Prostate gland (tissue), 2 donors: ENCODE measurements around the gene FAM135A. TPM values are rescaled to one million over a fixed set of nuclear protein-coding genes. Genes with fewer than 3 reads are reported as not detected.
"Not testable (repeated sequence)": the region's sequence is repeated elsewhere in the genome, so short reads cannot be mapped to it uniquely, and the experiment has no call there.

Experiments
- DNase-seq: peaks from one replicate; pipeline ENCODE4 v3.0.0-alpha.2; 2019; ENCODE audit warnings: low spot score
- H3K27ac ChIP-seq, 2 donors: fragments of 200-600 bp; sonication (generic); 2 replicates each; pipeline ENCODE4 v1.5.1; 2017 to 2019
- H3K27me3 ChIP-seq: fragments of 200-600 bp; sonication (generic); replicated peaks from 2 replicates; pipeline ENCODE4 v1.5.1; 2019; ENCODE audit not compliant: insufficient read depth
- H3K36me3 ChIP-seq, 2 donors: fragments of 200-600 bp; sonication (generic); 1 replicate in 1 of 2; 2 replicates in 1 of 2; pipeline versions ENCODE4 v1.5.1 to v1.8.1; 2017 to 2019
- H3K4me1 ChIP-seq: fragments of 200-600 bp; sonication (generic); replicated peaks from 2 replicates; pipeline ENCODE4 v1.5.1; 2019
- H3K4me3 ChIP-seq, 2 donors: fragments of 200-600 bp; sonication (generic); 2 replicates each; pipeline ENCODE4 v1.5.1; 2017 to 2019
- H3K9me3 ChIP-seq: fragments of 200-600 bp; sonication (generic); 2 replicates; pipeline ENCODE4 v1.5.1; 2017
- CTCF ChIP-seq, 4 experiments: fragments of 200-600 bp in 2 of 4; fragments of 450-650 bp in 2 of 4; sonication (generic) in 2 of 4; IDR thresholded peaks; 1 replicate in 3 of 4; 2 replicates in 1 of 4; pipeline ENCODE4 v1.5.1; 2016 to 2019; ENCODE audit warnings: antibody characterized with exemption in 4 of 4, mild to moderate bottlenecking in 2 of 4, moderate library complexity in 2 of 4
- POLR2A ChIP-seq: fragments of 450-650 bp; IDR thresholded peaks from one replicate; pipeline ENCODE4 v1.6.1; 2016; ENCODE audit warnings: antibody characterized with exemption, mild to moderate bottlenecking
- POLR2AphosphoS5 ChIP-seq: sonication (generic); formaldehyde crosslinking; IDR thresholded peaks from one replicate; pipeline ENCODE4 v1.6.1; 2017; ENCODE audit warnings: antibody characterized with exemption
- WGBS: methylation state at CpG from one replicate; pipeline ENCODE4 v1.1.5; 2018; 5-methylcytosine and 5-hydroxymethylcytosine counted together
- intact Hi-C: fragments of 100-400 bp; cut with DNase I; formaldehyde crosslinking; loops from one replicate; pipeline ENCODE4 v1.14.2; 2022
- total RNA-seq, 2 donors: library from RNA; depleted of rRNA; stranded (reverse); fragments of >200 nt; gene quantifications; one replicate each; pipeline ENCODE4 v1.1.0, GENCODE V29; 2016

FAM135A gene
- total RNA-seq, 2 donors from 2014 or later: 66.3 to 117 TPM

DNA sequence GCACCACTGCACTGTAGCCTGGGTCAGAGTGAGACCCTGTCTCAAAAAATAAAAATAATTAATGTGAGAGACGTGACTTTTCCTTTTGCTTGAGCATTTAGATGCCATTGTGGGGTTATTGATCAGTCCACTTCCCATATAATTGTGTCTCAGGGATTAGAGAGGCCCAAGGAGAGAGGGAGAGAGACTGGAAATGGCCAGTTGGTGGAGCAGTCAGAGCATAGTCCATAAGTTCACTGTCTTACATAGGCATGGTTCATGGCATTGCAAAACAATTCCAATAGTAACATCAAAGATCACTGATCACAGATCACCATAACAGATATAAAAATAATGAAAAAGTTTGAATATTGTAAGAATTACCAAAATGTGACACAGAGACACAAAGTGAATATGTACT, 138.3 kb downstream of the FAM135A start:
- intact Hi-C loops: no loop called here
- H3K36me3 ChIP-seq: no peaks in the 10 kb centered on the region
- H3K4me3 ChIP-seq: no peak overlapping the region
- no peak overlapping the region for H3K27ac ChIP-seq
- H3K4me1 ChIP-seq: no peaks in the 10 kb centered on the region
- H3K27me3 ChIP-seq: no peaks in the 10 kb centered on the region
- no peak for DNase-seq
- no peaks in the 10 kb centered on the region for H3K9me3 ChIP-seq
- TF ChIP-seq POLR2AphosphoS5: no peak
- 95% methylated on average over 1 of the region's 1 CpG for WGBS

DNA sequence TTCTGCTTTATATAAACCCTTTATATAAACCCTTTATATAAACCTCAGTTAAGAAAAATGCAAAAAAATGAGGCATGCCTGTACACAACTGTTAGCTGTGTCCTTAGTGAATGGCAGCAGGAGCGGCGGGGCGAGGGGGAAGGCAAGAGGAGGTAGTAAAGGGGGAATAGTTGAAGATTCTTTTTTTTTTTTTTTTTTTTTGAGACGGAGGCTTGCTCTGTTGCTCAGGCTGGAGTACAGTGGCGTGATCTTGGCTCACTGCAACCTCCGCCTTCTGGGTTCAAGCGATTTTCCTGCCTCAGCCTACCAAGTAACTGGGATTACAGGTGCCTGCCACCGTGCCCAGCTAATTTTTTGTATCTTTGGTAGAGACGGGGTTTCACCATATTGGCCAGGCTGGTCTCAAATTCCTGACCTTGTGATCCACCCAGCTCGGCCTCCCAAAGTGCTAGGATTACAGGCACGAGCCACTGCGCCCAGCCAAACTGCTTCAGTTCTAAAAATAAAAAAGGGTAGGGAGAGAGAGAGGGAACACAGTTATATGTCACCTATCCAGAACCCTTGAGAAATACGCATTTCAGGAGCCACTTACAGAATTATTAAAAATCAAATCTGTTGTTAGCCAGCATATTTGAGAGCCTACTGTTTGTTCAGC, 139.1 kb downstream of the FAM135A start:
- intact Hi-C loops, H3K4me1 ChIP-seq, H3K27me3 ChIP-seq, H3K4me3 ChIP-seq, H3K9me3 ChIP-seq, H3K36me3 ChIP-seq, H3K27ac ChIP-seq, DNase-seq: not testable (repeated sequence)
- WGBS: 83% methylated on average over 13 of the region's 13 CpGs

GRCh38 chr6:70552974-70553373, 139.7 kb downstream of the FAM135A start:
- 79% methylated on average over 1 of the region's 1 CpG for WGBS
- Histone ChIP-seq H3K9me3 (no peaks in the 10 kb centered on the region), H3K4me3 (no peak overlapping the region), H3K4me1 (no peaks in the 10 kb centered on the region), H3K36me3 (no peaks in the 10 kb centered on the region), H3K27me3 (no peaks in the 10 kb centered on the region), H3K27ac (no peak overlapping the region)
- intact Hi-C loops: no loop called here
- TF ChIP-seq CTCF (IDR thresholded peaks at IDR 0.05): no peak
- TF ChIP-seq POLR2AphosphoS5: no peak
- TF ChIP-seq POLR2A: no peak
- no peak for DNase-seq

GRCh38 chr6:70557998-70558397, 144.7 kb downstream of the FAM135A start:
- H3K27ac ChIP-seq: no peak overlapping the region
- no peaks in the 10 kb centered on the region for H3K36me3 ChIP-seq
- no peak for DNase-seq
- 73% methylated on average over 1 of the region's 1 CpG for WGBS
- intact Hi-C loops: no loop called here
- no peaks in the 10 kb centered on the region for H3K27me3 ChIP-seq
- TF ChIP-seq POLR2AphosphoS5: no peak
- no peak for TF ChIP-seq POLR2A
- TF ChIP-seq CTCF (IDR thresholded peaks at IDR 0.05): no peak
- no peaks in the 10 kb centered on the region for H3K4me1 ChIP-seq
- H3K9me3 ChIP-seq: no peaks in the 10 kb centered on the region
- no peak overlapping the region for H3K4me3 ChIP-seq

DNA sequence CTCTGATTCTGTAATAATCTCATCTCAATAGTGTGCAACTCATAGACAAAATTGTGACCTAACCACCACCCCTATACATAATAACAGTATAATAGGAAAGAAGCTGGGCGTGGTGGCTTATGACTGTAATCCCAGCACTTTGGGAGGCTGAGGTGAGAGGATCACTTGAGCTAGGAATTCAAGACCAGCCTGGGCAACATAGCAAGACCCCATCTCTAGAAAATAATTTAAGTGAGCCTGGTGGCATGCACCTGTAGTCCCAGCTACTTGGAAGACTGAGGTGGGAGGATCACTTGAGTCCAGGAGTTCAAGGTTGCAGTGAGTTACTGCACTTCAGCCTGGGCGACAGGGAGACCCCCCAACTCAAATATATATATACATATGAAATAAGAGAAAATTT, 149.1 kb downstream of the FAM135A start:
- intact Hi-C loops: loop anchor here (10.0 kb wide), 2 partner anchors 102 to 148 kb away; partner anchors contain the start of genes FAM135A and SMAP1
- not testable (repeated sequence) for H3K36me3 ChIP-seq, H3K4me3 ChIP-seq, H3K9me3 ChIP-seq, H3K4me1 ChIP-seq, H3K27me3 ChIP-seq, H3K27ac ChIP-seq, DNase-seq
- 93% methylated on average over 2 of the region's 2 CpGs for WGBS

GRCh38 chr6:70563530-70563929, 150.2 kb downstream of the FAM135A start:
- intact Hi-C loops: loop anchor here (10.0 kb wide), 2 partner anchors 101 to 149 kb away; partner anchors contain the start of genes FAM135A and SMAP1
- WGBS: 77% methylated on average over 6 of the region's 6 CpGs

More at GRCh38 chr6:70563530-70563929, 150.2 kb downstream of the FAM135A start:
- H3K36me3 ChIP-seq: no peaks in the 10 kb centered on the region
- H3K4me1 ChIP-seq: no peaks in the 10 kb centered on the region
- TF ChIP-seq CTCF (IDR thresholded peaks at IDR 0.05): no peak
- no peak for TF ChIP-seq POLR2AphosphoS5
- no peak for TF ChIP-seq POLR2A
- no peak overlapping the region for H3K4me3 ChIP-seq
- no peak for DNase-seq
- H3K9me3 ChIP-seq: no peaks in the 10 kb centered on the region
- no peak overlapping the region for H3K27ac ChIP-seq
- no peaks in the 10 kb centered on the region for H3K27me3 ChIP-seq
